Ovary (tissue), 3 donors: ENCODE results near the gene HOXA11.

Experiments
- CTCF ChIP-seq, 3 donors: fragments of 450-650 bp in 2 of 3; fragments of 200-600 bp in 1 of 3; IDR thresholded peaks; one replicate each; pipeline versions ENCODE4 v1.5.1 to v1.8.0; 2016 to 2022; ENCODE audit warnings: antibody characterized with exemption in 3 of 3, mild to moderate bottlenecking in 1 of 3
- POLR2A ChIP-seq: fragments of 450-650 bp; IDR thresholded peaks from one replicate; pipeline ENCODE4 v1.6.1; 2017; ENCODE audit warnings: antibody characterized with exemption, mild to moderate bottlenecking, moderate library complexity
- donor health status: DM: no; HTN: no; CAD: no.

DNA sequence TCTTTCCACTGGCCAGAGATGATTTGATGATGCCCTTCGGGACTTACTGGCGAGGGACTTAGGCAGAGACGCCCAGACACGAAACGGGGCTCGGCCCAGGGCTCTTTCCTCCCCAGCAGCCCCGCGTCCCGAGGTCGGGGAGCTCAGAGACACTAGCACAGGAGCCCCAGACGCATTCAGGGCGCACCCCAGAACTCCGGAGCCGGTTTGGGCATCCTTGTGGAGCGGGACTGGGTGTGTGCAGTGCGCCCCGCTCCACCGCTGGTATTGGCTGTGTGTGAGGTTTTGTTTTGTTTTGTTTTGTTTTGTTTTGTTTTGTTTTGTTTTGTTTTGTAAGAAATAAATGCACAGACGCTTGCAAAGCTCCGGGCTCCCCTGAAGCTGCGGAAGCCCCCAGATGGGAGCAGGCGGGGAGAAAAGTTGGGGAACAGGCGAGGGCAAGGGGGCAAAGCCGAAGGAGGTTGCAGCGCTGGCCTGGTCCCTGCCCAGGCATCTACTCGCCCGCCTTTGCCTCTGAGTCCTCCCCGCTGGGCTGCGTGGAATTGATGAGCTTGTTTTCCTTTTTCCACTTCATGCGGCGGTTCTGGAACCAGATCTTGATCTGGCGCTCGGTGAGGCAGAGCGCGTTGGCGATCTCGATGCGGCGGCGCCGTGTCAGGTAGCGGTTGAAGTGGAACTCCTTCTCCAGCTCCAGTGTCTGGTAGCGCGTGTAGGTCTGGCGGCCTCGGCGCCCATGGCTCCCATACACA is 39.7 kb downstream of the HOXA11 start:
- TF ChIP-seq POLR2A (no peak), CTCF (IDR thresholded peaks at IDR 0.05) (no peak)
